Measurements from ENCODE around the gene MCM5. TPM values are rescaled to one million over a fixed set of nuclear protein-coding genes. Genes with fewer than 3 reads are reported as not detected.
A peak's percentile ranks its signal among the peaks of the same experiment; 100 is the strongest.
"Not testable (repeated sequence)": the region's sequence is repeated elsewhere in the genome, so short reads cannot be mapped to it uniquely, and the experiment has no call there.

MCM5 gene
- total and polyA plus RNA-seq, 8 donors: 7.2 to 17.7 (median 12.1) TPM

- Histone ChIP-seq H3K9me3 (no peaks in the 10 kb centered on the region), H3K27ac (no peak overlapping the region), H3K4me1 (no peaks in the 10 kb centered on the region), H3K36me3 (no peaks in the 10 kb centered on the region), H3K4me3 (no peak overlapping the region), H3K27me3 (no peaks in the 10 kb centered on the region)
- TF ChIP-seq CTCF (IDR thresholded peaks at IDR 0.05): no peak
- DNase-seq: no peak
- FAIRE-seq: no peak
- ATAC-seq: no peak
- intact Hi-C loops (cut with DNase I): no loop called here
- WGBS, 2 donors: 77 to 78% methylated on average over 9 of the region's 9 CpGs
Measured at GRCh38 chr22:35457729-35458546, 58.0 kb downstream of the MCM5 start.

- Histone ChIP-seq H3K36me3 (no peaks in the 10 kb centered on the region), H3K9me3 (no peaks in the 10 kb centered on the region), H3K4me3 (no peak overlapping the region), H3K4me1 (no peaks in the 10 kb centered on the region), H3K27ac (no peak overlapping the region), H3K27me3 (no peaks in the 10 kb centered on the region)
- WGBS, 2 donors: 63% methylated on average over 18 of the region's 18 CpGs
- TF ChIP-seq CTCF (IDR thresholded peaks at IDR 0.05): no peak
- ATAC-seq (peak in 1 of 4 donors; percentile 15), FAIRE-seq (no peak), DNase-seq (peak in 1 of 6 donors; percentile 16)
- intact Hi-C loops (cut with DNase I): no loop called here
Measured at GRCh38 chr22:35458547-35459422, 58.8 kb downstream of the MCM5 start.

DNA sequence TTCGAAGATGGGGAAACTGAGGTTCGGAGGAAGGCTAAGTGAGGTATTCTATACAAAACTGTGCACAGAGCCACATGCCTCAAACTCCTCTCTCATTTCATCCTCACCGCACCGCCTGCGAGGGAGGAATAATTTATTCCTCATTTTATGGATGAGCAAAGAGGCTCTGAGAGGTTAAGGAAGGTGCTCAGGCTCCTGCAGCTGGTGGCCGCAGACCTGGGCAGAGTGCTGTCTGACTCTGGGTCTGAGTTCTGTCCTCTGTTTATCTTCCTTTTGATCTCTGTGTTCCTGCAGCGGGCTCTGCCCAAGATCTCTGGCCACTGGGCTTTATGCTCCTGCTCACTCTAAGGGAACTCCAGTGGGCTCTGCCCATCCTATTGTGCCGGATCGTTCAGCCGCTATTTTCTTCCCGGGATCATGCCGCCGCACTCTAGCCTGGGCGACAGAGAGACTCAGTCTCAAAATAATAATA, 59.5 kb downstream of the MCM5 start:
- 88 to 89% methylated on average over 14 of the region's 14 CpGs for WGBS, 2 donors
- no peak for FAIRE-seq

DNA sequence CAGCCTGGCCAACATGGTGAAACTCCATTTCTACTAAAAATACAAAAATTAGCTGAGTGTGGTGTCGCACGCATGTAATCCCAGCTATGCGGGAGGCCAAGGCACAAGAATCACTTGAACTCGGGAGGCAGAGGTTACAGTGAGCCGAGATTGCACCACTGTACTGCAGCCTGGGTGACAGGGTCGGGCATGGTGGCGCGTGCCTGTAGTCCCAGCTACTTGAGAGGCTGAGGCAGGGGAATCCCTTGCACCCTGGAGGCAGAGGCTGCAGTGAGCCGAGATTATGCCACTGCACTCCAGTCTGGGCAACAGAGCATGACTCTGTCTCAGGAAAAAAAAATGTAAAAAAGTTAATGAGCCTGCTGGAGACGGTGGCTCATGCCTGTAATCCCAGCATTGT, 60.0 kb downstream of the MCM5 start:
- DNase-seq: peak in 1 of 6 donors; percentile 10
- H3K27me3 ChIP-seq; ATAC-seq; H3K36me3 ChIP-seq; H3K9me3 ChIP-seq; H3K27ac ChIP-seq; FAIRE-seq; intact Hi-C loops (cut with DNase I); H3K4me1 ChIP-seq; H3K4me3 ChIP-seq: not testable (repeated sequence)
- WGBS, 2 donors: 84 to 91% methylated on average over 10 of the region's 10 CpGs

More for the DNA sequence above, 59.5 kb downstream of the MCM5 start:
- Histone ChIP-seq H3K36me3 (no peaks in the 10 kb centered on the region), H3K4me1 (no peaks in the 10 kb centered on the region), H3K27ac (no peak overlapping the region), H3K9me3 (no peaks in the 10 kb centered on the region), H3K27me3 (no peaks in the 10 kb centered on the region), H3K4me3 (no peak overlapping the region)
- no peak for ATAC-seq
- no peak for TF ChIP-seq CTCF (IDR thresholded peaks at IDR 0.05)
- intact Hi-C loops (cut with DNase I): no loop called here
- peak in 1 of 6 donors; percentile 11 for DNase-seq

GRCh38 chr22:35460688-35461087, 60.7 kb downstream of the MCM5 start:
- no peak overlapping the region for H3K4me3 ChIP-seq
- H3K4me1 ChIP-seq: no peaks in the 10 kb centered on the region
- no peak overlapping the region for H3K27ac ChIP-seq
- H3K27me3 ChIP-seq: no peaks in the 10 kb centered on the region
- ATAC-seq (no peak), DNase-seq (no peak), FAIRE-seq (no peak)
- intact Hi-C loops (cut with DNase I): no loop called here
- H3K9me3 ChIP-seq: no peaks in the 10 kb centered on the region
- TF ChIP-seq CTCF (IDR thresholded peaks at IDR 0.05): no peak
- whole genome bisulfite sequencing, 2 donors: 79% methylated on average over 8 of the region's 8 CpGs
- H3K36me3 ChIP-seq: no peaks in the 10 kb centered on the region

Measured in pancreas (tissue), 10 donors.